ENCODE results near the gene SMC2.

DNA sequence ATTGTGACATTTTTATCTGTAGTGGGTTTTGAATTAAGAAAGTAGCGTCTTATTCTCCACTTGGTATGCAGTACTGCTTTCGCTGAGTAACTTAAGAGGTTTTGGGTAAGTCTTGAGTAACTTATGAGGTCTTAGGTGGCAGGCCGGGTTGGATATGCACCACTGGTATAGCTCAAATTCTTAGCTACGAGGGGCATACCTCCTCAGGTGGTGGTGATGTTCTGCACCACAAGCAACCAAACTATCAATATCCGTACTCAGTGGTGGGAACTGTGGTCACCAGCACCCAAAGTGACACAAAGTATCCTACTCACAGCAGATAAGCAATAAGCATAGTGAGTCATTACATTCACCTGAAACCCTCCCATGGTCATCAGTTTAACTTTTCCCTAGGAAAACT is 13.7 kb downstream of the SMC2 start:
- TF ChIP-seq ZSCAN30 (CRISPR knock-in tag; IDR thresholded peaks at IDR 0.05) (no peak), CTCF (CRISPR knock-in tag; IDR thresholded peaks at IDR 0.05) (no peak), TBP (CRISPR knock-in tag; IDR thresholded peaks at IDR 0.05) (no peak), TCF7L2 (IDR thresholded peaks at IDR 0.05; ENCODE audit: low read depth, low read length) (no peak)

Data from HepG2 (cell line).